Osteoblast (primary cell): ENCODE results near the gene ARFGAP1. TPM values are rescaled to one million over a fixed set of nuclear protein-coding genes. Genes with fewer than 3 reads are reported as not detected.

ENCODE experiments used
- DNase-seq: peaks from one replicate; pipeline ENCODE4 v3.0.0; 2011; ENCODE audit warnings: low spot score, mixed read lengths; ENCODE audit not compliant: insufficient read length; ENCODE audit errors: missing footprints
- H2AFZ ChIP-seq: 2 replicates; pipeline ENCODE4 v1.6.0; 2011; ENCODE audit warnings: mild to moderate bottlenecking, low read length
- H3K27ac ChIP-seq: 2 replicates; pipeline ENCODE4 v1.5.1; 2011; ENCODE audit warnings: mild to moderate bottlenecking, low read depth, low read length, moderate library complexity
- H3K27me3 ChIP-seq: 2 replicates; pipeline ENCODE4 v1.6.0; 2012; ENCODE audit warnings: mild to moderate bottlenecking, control low read depth, inconsistent platforms, low read length, moderate library complexity; ENCODE audit not compliant: insufficient read depth
- H3K36me3 ChIP-seq: 2 replicates; pipeline ENCODE4 v1.5.1; 2011; ENCODE audit warnings: mild to moderate bottlenecking, low read length, control low read depth, moderate library complexity; ENCODE audit not compliant: insufficient read depth
- H3K4me1 ChIP-seq: 2 replicates; pipeline ENCODE4 v1.5.1; 2011; ENCODE audit warnings: mild to moderate bottlenecking, low read length, control low read depth, moderate library complexity; ENCODE audit not compliant: insufficient read depth
- H3K4me2 ChIP-seq: 2 replicates; pipeline ENCODE4 v1.6.0; 2011; ENCODE audit warnings: mild to moderate bottlenecking, low read length; ENCODE audit not compliant: insufficient read depth
- H3K4me3 ChIP-seq: fragments of 200-600 bp; sonication (generic); 3 replicates; pipeline ENCODE4 v1.5.1; 2012; ENCODE audit warnings: mild to moderate bottlenecking, low read length, inconsistent platforms; ENCODE audit not compliant: insufficient read depth
- H3K79me2 ChIP-seq: 2 replicates; pipeline ENCODE4 v1.6.0; 2012; ENCODE audit warnings: mild to moderate bottlenecking, low read length, control low read depth, inconsistent platforms; ENCODE audit not compliant: insufficient read depth
- H3K9me3 ChIP-seq: 2 replicates; pipeline ENCODE4 v1.5.1; 2011; ENCODE audit warnings: low read depth, low read length, control low read depth
- H4K20me1 ChIP-seq: 2 replicates; pipeline ENCODE4 v1.6.0; 2012; ENCODE audit warnings: mild to moderate bottlenecking, low read length, control low read depth; ENCODE audit not compliant: insufficient read depth
- CTCF ChIP-seq: IDR thresholded peaks from 2 replicates; pipeline ENCODE4 v1.5.1; 2011; ENCODE audit warnings: mild to moderate bottlenecking, low read depth, low read length, moderate library complexity; ENCODE audit errors: extremely low read depth
- total RNA-seq: library from RNA; depleted of rRNA; stranded (reverse); fragments of >200 nt; gene quantifications from 2 replicates; pipeline ENCODE4 v1.2.3, GENCODE V29; 2012

ARFGAP1 gene
- total RNA-seq, 1 donor = 68.4 TPM

DNA sequence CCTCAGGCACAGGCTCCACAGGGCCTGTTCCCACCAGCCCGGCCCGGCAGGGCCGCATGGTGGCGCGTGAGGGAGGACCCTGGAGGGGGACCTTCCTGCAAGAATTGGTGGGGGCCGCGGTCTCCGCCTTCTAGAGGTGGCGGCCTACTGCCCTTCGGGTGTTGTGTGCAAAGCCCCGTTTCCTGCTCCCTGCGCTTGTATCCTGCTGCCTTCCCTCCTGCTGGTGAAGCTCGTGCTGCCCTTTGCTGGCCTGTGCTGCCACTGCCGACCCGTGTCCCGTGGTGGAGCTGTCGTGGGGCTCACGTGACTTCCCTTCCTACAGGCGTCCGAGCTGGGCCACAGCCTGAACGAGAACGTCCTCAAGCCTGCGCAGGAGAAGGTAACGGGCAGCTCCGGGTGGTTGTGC is 11.9 kb downstream of the ARFGAP1 start:
- DNase-seq = no peak
- Histone ChIP-seq H3K36me3 (peaks cover 69% of the 10 kb centered on the region), H3K9me3 (no peaks in the 10 kb centered on the region), H3K4me1 (no peaks in the 10 kb centered on the region), H3K27ac (no peak overlapping the region), H4K20me1 (peaks cover 62% of the 10 kb centered on the region), H3K27me3 (no peaks in the 10 kb centered on the region), H2AFZ (no peak overlapping the region), H3K4me3 (no peak overlapping the region), H3K79me2 (peaks cover 13% of the 10 kb centered on the region), H3K4me2 (no peak overlapping the region)
- no peak for TF ChIP-seq CTCF

GRCh38 chr20:63284981-63285524 is 12.4 kb downstream of the ARFGAP1 start:
- peaks cover 65% of the 10 kb centered on the region for H4K20me1 ChIP-seq
- TF ChIP-seq CTCF = no peak
- DNase-seq = no peak
- no peaks in the 10 kb centered on the region for H3K9me3 ChIP-seq
- no peak overlapping the region for H3K27ac ChIP-seq
- no peak overlapping the region for H3K4me3 ChIP-seq
- H3K4me1 ChIP-seq = no peaks in the 10 kb centered on the region
- no peak overlapping the region for H2AFZ ChIP-seq
- H3K36me3 ChIP-seq = peaks cover 65% of the 10 kb centered on the region
- no peaks in the 10 kb centered on the region for H3K27me3 ChIP-seq
- no peak overlapping the region for H3K4me2 ChIP-seq
- peaks cover 12% of the 10 kb centered on the region for H3K79me2 ChIP-seq

DNA sequence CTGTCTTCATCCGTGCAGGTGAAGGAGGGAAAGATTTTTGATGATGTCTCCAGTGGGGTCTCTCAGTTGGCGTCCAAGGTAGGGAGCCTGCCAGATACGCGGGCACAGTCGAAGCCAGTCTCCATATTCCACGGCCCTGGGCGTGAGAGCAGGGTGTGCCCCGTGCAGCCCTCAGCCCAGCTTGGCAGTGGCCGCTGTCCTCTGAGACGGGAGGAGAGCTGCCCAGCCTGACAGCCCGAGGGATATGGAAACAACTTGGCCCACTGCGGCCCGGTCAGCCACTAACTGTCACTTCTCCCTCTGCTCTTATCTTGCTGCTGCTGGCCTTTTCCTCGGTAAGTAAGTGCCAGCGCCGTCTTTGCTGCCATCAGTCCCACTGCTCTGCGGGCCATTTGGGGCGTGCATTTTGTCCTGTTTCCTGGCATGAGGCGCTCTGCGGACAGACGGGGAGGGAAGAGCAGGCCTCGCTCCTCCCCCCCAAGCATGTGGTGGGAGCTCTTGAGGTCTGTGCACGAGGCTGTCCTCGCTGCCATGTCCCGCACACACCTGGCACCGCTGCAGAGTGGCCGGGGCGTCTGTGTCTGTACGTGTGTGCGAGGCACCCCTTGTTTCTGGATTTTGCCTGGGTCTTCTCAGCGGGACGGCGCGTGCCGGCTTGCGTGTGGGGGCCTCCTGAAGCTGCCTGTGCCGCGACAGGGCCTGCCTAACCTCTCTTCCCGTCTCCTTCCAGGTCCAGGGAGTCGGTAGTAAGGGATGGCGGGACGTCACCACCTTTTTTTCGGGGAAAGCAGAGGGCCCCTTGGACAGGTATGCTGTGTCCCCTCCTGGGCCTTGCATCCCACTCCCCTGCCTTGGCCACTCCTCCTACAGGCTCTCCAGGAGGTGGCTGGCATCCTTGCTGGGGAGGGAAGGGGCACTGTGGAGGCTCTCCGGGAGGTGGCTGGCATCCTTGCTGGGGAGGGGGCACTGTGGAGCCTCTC is 13.3 kb downstream of the ARFGAP1 start:
- H3K9me3 ChIP-seq = no peaks in the 10 kb centered on the region
- H2AFZ ChIP-seq = no peak overlapping the region
- peaks cover 3% of the 10 kb centered on the region for H3K79me2 ChIP-seq
- no peaks in the 10 kb centered on the region for H3K27me3 ChIP-seq
- H3K4me3 ChIP-seq = no peak overlapping the region
- no peak overlapping the region for H3K27ac ChIP-seq
- peaks cover 65% of the 10 kb centered on the region for H4K20me1 ChIP-seq
- no peak for DNase-seq
- peaks cover 56% of the 10 kb centered on the region for H3K36me3 ChIP-seq
- H3K4me2 ChIP-seq = no peak overlapping the region
- H3K4me1 ChIP-seq = peaks cover 6% of the 10 kb centered on the region
- TF ChIP-seq CTCF = no peak
